GM19035 (cell line): ENCODE data around the gene IFNGR1.

Experiments used
- ATAC-seq: cut with Tn5 transposase; IDR thresholded peaks from one replicate; pipeline ENCODE4 v1.9.1; 2021; ENCODE audit not compliant: unreplicated experiment

Gene IFNGR1

DNA sequence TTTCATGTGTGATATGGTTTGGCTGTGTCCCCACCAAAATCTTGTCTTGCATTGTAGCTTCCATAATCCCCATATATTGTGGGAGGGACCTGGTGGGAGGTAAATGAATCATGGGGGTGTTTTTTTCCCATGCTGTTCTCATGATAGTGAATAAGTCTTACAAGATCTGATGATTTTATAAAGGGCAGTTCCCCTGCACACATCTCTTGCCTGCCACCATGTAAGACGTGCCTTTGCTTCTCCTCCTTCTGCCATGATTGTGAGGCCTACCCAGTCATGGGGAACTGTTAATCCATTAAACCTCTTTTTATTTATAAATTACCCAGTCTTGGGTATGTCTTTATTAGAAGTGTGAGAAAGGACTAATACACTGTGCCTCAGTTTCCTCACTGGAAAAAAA is 41.6 kb downstream of the IFNGR1 start:
- no peak for ATAC-seq

DNA sequence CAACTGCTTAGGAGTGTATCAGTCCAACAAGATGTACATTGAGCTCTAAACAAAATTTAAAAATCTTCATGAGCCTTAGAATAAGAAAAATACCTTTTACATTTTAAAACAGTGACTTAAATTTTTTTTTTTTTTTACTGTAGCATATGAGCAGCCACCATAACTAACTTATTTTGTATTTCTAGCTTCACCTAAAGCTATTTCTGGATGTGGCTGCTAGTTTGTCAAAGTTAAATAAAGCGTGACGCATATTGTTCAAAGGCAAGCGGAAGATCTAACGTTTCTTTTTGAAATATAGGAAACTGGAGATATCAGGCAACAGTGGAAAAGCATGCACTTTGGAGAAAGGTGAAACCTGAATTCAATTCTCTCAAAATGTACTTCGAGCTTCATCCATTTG is 42.5 kb downstream of the IFNGR1 start:
- no peak for ATAC-seq

DNA sequence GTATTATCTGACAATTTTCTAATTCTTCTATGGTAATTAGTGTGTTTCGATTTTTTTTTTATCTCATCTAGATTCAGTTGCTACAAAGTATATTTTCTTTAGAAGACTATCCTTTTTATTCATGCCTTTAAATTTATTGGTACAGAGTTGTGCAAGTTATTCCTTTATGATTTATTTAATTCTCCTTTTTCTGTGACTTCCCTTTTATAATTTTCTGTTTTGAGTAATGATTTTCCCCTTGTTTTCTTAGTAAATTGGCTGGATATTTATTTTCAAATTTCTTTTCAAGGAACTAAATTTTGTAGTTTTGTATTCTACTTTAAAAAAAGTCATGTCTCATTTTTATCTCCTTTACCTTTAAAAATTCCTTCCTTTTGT is 43.3 kb downstream of the IFNGR1 start:
- no peak for ATAC-seq

DNA sequence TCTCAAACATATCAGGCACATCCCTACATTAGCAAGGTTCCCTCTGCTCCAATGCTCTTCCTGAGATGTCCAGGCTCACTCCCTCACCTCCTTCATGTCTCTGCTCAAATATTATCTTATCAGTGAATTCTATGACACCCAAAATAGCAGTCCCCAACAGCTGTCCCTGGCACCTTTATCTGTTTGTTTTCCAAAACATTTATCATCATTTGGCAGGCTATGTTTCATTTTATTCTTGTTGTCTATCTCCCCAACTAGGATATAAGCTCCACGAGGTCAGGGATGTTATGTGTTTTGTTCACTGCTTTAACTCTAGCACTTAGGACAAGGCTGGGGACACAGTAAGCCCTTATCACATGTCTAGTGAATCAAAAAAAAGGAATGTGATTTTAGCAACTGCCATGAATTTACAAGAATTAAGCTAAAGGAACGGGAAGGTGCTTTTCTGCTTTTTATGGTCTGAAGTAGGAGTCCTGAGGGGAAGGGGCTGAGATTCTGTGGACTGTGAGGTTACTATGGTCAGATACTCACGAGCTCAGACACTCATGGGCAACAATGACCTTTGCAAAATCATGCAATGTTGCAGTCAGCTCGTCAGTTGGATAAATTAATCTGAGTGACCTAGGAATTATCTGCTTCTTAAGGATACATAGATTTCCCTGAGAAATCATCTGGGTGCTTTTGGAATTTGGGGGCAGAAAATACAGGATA is 43.9 kb downstream of the IFNGR1 start:
- no peak for ATAC-seq

DNA sequence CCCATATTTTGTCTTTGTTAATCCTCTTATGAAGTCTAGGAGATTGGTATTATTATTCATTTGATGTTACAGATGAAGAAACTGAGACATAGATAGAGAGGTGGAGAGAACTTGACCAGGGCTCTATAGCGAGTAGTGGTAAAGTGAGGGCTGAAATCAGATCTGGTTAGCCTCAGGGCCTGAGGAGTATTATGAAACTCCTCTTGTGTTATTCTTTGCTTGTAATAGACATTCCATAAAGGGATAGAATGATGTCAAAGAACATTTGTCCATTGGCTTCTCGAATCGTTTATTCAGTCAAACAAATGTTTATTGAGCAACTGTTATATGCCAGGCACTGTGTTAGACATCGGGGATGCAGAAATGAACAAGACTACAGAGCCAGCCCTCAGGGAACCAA is 45.7 kb downstream of the IFNGR1 start, which contains the start of gene IL22RA2:
Gene IL22RA2, minus strand, starts transcription at position 144 of the 400 bp plus-strand sequence. CDS start 11,895 bp downstream, outside the sequence.
- no peak for ATAC-seq

DNA sequence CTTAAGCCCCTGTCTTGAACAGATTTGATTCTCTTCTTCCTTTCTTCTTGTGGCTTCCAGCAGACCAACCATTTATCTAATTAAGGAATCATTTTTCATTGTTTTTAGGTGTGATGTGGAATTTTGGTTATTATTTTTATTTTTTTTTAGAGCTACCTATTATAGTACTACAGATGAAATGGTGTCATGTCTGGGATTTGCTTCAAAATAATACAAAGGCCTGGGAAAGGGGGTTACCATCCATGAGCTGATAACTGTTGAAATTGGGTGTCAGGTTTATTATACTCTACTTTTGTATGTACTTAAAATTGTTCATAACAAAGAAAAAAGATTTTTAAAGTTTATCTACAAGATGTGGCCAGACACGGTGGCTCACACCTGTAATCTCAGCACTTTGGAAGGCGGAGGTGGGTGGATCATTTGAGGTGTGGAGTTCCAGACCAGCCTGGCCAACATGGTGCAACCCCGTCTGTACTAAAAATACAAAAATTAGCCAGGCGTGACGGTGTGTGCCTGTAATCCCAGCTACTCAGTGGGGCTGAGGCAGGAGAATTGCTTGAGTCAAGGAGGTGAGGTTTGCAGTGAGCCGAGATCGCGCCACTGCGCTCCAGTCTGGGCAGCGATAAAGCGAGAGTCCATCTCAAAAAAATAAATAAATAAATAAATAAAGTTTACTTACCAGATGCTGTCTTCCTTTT is 46.3 kb downstream of the IFNGR1 start:
- ATAC-seq: no peak

DNA sequence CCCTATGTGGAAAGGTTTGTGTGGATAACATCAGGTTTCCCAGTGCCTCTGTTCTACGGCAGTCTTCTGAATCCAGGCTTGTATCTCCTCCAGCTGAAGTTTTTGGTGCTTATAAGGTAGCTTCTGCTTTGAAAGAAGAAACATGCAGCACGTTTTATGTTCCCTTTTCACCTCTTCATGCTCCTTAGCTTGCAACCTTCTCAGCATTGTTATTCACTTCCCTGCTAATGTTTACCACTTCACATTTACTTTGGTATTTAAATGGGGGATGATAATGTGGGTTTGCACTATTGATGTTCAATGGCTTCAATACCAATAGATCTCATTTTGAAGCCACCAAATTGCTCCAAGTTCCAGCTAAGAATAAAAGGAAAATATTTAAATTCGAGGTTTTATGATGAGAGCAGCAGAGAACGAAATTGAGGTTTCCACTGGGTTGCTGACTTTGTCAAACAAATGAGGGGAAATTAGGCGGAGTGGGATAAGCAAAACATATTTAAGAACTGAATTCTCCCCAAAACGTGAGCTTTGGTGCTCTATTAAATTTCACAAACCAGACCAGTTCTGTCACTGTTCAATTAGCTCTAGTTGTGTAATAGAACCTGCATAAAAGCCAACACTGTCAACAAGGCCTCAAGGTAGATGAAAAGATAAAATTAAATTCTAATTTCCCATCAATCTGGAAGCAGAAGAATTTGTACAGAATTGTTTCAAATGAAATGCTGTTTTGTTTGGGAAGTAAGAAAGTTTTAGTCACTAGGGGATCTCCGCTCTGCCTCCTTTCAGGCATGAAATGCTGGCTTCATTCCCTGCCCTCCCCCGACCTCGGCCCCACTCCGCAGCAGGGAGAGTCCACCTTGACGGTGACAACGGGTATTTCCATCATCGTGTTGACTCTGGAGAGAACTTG is 47.1 kb downstream of the IFNGR1 start:
- no peak for ATAC-seq

DNA sequence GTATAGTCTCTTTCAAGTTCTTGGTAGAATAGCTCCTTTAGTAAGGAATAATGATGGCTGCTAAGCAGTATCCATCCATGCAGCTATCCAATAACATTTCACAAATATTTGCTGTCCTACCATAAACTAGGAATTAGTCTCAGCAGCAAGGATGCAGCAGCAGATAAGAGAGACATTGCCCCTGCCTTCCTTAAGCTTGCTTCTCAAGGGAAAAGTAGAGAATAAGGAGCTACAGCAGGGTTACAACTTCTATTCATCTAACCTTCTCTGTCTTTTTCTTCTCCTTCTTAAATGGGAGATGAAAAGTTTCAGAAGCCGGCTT is 48.2 kb downstream of the IFNGR1 start:
- ATAC-seq: no peak

DNA sequence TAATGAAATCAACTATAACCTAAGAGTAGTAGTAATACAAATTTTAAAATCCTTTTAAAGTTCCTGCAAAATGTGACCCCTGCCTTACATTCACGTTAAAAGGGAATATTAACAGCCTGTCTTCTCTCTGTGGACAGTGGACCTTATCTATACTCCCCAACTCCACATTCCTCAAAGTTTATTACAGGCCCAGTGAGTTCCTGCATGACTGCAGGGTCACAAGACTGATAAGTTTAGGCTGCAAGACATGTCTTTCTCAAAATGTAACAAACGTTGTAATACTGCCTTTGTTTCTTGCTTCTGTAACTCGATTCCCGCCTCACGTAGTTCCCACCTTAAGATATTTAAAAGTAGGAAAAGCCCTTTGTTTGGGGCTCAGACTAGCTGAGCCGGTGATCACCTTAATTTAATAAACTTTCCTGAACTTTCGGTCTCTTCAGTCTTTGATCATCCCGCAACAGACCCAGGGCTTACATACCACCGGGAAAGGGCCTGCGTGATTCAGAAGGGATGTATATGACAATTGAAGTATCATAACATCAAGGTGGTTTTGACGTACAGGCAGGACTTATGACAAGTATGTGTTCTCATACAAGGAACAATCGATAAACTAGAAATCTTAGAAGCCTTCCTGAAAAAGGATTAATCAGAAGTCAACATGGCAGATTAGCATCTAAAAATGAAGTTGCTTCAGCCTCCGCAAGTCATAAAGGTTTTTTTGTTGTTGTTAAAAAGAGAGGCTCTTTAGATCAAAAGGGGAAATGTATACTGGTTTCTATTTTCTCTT is 48.7 kb downstream of the IFNGR1 start:
- ATAC-seq: no peak

DNA sequence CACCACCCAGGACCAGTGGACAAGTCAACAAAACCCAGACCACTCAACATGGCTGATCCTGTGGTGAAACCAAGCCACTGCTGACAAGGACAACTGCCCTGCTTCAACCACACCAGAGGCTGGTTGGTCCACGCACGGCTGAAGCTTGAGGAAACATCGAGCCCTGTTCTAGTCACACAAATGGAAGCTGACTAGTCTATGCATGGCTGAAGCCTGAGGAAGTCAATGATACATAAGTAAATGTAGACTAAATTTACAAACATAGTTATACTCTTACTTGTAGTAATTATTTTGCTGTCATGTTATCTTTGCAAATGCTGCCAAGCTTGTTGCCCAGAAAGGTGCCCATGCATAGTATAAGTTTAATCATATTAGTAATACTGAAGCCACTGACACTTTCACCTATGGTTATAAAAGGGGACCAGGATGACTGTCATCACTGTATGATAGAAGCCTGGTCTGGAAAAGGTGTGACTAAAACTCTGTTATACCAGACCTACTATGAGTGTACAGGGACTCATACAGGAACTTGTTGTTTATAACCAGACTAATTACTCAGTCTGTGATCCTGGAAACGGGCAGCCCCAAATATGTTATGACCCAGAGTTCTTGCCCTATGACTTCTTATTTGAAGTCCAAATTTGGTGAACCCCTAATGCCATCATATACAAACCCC is 51.3 kb downstream of the IFNGR1 start:
- no peak for ATAC-seq

DNA sequence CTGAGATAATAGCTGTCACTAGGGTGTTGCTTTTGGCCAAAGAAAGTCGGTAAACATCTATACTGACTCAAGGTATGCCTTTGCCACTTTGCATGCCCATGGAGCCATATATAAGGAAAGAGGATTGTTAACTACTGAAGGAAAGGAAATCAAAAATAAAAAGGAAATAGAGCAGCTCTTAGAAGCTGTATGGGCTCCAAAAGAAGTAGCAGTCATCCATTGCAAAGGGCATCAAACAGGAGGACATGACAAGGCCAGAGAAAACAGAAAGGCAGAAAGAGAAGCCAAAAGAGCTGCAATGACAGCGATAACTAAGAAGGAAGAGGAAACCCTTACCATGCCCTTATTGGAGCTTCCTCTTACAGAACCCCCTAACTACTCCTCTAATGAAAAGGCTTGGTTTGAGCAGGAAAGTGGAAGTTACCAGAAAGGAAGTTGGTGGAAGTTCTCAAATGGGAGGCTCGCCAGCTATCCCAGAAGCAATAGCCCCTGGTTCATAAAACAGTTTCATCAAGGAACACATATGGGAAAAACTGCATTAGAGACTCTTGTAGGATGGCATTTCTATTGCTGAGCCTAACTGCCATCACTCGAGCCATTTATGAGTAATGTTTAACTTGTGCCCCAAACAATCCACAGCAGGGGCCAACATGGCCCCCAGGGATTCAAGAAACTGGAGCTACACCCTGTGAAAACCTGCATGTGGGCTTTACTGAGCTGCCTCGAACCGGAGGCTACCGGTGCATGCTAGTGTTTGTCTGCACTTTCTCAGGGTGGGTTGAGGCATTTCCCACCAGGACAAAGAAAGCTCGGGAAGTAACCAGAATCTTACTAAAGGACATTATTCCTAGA is 52.7 kb downstream of the IFNGR1 start:
- ATAC-seq: no peak

DNA sequence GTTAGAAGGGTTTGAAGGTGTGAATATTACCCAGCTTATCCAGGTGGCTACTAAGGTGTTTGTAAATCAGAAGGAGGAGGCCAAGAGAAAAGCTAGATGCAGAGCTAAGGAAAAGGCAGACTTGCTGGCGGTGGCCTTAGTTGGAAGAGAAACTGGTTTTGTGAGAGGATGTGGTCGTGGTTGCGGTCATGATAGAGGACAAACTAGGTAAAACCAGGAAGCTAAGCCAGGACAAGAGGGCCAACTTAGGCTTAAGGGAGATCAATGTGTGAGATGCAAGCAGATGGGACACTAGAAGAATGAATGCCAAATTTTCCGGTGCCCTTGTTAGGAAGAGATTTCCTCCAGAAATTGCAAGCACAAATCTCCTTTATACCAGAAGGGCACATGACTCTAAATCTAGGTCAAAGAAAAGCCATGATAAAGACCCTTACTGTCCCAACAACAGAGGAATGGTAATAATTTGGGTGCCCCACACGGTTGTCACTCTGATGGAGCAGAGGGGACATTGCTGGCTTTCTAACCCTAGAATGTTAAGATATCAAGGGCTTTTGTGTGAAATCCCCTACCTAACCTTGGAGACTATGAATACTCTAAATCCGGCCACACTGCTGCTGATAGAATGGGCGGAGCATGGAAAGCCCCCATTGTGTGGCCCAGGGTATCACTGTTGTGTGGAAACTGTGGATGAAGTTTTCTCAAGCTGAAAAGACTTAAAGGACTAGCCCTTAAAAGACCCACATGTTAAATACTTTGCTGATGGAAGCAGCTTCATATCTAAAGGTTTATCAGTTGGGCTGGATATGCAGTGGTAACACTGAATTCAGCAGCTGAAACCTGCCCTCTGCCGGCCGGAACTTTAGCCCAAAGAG is 53.6 kb downstream of the IFNGR1 start:
- ATAC-seq: peak; percentile 65

DNA sequence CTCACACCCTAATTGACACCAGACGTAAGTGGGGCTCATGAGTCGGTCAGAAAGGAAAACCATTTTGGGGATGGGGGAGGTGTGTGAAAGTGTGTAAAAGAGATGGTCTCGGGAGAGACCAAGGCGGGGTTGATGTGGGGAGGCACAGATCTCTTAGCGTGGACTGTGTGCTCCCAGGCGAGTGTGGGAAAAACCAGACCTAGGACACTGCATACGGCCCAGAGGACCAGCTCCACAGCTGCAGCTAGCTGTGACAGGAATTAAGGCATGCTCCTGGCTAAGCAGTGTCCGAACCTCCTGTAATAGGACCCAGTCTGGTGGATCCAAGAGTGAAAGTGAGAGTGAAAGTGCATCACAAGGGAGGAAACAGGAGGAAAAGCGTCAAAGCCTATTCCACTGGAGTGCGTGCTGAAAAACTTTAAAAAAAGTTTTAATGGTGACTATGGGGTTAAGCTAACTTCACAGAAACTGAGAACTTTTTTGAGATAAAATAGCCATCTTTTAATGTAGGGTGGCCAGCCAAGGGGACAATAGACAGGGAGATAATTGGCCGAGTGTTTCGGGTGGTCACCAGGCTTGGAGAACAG is 55.4 kb downstream of the IFNGR1 start:
- ATAC-seq: no peak

DNA sequence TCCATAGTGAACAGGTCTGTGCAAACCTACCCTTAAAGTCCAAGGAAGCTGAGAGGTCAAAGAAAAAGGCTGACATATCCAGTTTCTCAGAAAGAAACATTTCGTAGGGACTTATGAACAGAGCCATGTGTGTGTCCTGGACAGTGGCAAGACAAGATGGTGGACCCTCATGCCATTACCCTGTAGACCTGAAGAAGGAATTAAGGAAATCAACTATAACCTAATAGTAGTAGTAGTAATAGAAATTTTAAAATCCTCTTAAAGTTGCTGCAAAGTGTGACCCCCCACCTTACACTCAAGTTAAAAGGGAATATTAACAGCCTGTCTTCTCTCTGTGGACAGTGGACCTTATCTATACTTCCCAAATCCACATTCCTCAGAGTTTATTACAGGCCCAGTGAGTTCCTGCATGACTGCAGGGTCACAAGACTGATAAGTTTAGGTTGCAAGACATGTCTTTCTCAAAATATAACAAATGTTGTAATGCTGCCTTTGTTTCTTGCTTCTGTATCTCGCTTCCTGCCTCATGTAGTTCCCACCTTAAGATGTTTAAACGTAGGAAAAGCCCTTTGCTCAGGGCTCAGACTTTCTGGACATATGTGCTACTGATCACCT is 56.4 kb downstream of the IFNGR1 start:
- ATAC-seq: no peak

DNA sequence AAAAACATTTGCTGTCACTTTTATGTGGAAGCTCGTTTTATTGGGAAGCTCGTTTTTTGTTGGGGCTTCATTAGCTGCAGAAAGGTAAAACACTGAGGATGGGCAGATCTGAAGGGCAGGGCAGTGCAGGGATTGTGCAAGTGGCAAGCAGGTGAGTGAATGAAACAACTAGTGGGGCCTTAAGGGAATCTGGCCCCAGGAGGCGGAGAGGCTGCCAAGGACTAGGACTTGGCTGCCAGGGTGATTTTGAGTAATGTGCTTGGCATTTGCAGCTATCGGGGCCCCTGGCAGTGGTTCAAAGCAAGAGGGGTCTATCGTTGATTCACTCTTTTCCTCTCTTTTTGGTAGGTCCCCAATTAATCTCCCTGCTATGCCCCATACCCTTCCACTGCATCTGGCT is 57.2 kb downstream of the IFNGR1 start:
- no peak for ATAC-seq

DNA sequence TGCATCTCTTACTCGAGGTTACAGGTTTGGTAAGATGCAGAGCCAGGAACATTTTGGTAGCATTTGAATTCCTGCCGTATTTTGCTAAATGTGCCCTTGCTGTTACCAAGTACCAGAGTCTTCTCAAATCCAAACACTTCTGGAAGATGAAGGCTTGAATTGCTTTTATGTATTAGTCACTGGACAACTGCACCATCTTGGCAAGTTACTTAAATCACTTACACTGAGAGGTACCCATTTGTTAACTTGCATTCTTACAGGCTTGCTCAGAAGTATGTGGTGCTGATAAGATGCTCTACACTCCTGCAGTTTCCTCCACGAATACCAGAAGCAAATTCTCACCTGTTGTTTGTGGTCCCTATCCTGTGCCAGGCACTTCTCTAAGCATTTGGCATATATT is 58.4 kb downstream of the IFNGR1 start:
- no peak for ATAC-seq

DNA sequence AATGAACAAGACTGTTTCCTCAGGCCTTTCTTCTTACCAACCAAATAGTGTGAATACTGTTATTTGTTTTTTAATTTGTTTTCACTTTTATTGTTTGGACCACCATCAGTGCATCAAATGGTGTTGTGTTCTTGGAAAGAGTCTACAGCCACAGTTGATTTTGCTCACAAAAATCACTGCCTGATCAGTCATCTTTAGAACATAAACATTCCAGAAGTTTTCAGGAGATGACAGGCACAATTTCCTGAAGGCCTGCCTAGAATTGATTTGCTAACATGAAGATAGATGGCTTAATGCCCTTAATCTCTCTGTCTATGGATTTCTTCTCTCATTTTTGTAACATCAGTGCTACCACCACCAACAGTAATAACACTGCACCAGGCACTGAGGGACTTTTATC is 59.3 kb downstream of the IFNGR1 start:
- no peak for ATAC-seq

DNA sequence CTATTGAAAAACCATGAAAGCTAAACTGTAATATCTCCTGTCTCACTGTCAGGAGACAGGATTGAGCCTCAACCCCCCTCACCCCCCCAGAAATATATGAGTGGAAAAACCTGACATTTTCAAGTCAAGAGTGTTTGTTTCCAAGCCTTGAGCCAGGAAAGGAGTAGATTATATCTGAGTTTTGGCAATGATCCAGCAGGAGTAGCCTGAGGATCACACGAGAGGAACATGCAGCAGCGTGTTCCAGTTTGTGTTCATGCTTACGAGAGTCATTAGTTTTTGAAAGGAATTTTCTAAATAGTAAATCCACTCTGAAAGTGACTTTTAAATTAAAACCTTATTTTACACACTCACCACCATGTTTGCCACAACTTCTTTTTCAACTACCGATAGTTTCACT is 61.6 kb downstream of the IFNGR1 start:
- no peak for ATAC-seq
